ENCODE data around the gene MASP1.

The MASP1 gene

DNA sequence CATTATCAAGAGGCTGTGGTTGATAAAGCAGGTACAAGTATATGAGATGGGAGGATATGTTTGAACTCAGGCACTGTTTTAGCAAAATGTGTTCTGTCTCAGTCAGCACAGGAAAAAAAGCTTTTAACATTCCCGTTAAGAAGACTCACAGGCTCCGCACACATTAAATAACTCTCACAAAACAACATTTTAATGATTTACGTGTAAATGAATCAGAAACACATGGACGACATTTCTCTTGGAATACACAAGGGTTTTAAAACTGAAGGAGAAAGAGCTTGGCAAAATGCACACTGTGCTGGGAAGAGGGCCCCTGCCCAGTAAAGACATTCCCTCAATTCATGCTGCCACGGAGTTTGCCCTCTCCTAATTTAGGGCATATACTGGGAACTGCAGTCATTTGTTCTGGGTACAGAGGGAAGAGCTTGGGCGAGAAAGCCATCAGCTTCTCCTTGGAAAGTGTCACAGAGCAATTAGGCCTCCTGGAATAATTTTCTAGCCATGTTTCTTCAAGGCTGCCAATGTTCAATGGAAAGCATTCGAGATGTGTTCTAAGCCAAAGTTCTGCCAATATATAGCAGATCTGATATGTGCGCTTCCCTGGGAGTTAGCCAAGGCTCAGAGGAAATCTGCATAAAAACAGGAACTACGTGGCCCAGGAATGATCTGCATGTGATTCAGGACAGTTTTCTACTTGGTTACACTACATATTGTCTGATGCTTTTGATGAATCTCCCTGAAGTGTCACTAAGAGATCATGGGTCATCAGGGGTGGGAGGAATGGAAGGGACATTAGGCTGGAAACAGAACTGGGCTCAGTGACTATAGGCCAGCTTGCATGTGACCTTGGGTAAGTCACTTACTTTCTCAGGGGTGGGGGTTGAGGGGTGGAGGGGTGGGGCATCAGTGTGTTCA lies 2.2 kb upstream of the MASP1 start:
- DNase-seq = no peak

- DNase-seq = no peak
Observed at GRCh38 chr3:187292631-187293515, 1.3 kb upstream of the MASP1 start.

DNA sequence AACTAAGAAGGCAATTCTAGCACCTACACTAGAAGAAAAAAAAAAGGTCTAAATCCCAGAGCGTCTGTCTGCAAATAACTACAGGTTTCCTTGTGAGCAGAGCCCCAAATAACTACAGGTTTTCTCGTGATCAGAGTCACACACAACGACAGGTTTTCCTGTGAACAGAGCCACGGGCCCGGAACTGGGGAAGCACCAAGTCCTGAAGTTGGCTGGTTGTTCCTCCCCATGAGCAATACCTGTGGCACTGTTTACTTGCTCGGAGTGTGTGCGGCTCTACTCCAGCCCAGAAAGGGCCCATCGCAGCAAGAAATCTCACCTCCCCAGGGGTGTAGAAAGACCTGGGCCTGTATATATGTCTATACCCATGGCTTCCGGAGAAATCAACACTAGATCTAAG lies 644 bp upstream of the MASP1 start:
- no peak for DNase-seq

- no peak for DNase-seq
Observed at GRCh38 chr3:187291001-187291511, 481 bp downstream of the MASP1 start.

DNA sequence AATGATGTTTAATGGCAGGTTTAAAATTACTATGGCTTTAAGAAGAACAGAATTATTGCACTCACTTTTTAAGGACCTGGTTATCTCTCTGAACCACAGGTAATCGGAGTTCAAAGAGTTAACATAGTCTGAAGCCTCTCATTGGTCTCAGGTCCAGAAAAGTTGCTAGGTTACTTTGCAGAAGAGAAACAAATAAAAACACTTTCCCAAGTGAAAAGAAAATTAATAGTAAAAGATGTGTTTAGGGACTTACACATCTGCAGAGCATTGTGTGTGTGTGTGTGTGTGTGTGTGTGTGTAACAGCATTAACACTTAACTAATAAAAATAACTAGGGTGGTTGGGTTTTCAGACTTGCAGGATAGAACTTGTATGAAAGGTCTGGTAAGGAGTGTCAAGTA lies 1.0 kb downstream of the MASP1 start:
- no peak for DNase-seq

- no peak for DNase-seq
Observed at GRCh38 chr3:187288855-187289605, 2.5 kb downstream of the MASP1 start.

DNA sequence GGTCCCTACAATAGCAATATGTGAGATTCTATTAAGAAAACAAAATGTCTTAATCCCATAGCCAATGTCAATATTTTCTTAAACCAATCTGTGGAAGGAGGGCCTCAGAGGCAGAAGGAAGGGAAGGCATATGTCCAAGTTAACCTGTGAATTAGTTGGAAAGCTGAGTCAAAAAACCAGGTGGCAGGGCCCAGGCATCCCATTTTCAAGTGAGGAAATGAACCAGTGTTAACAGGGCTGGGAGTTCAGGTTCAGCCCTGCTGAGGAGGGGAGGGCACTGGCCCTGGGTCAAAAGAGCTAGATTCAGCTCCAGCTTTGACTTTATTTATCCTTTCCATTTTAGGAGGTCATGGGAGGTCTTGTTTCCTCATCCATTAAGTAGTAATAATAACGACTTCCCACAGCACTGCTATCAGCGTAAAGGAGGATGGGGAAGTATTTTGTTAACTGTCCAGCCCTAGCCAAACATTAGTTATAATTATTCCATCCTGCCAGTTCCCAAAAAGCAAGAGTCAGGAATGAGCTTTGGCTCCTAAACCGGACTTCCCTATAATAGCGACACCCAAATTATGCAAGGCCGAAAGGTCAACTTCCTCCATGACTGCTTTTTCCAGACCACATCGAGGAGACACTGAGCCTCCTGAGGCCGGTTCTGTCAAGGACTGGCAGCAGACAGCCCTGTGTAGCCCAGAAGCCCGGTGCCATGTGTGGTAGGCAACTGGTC lies 3.2 kb downstream of the MASP1 start:
- no peak for DNase-seq

- DNase-seq = no peak
Observed at GRCh38 chr3:187287256-187287655, 4.3 kb downstream of the MASP1 start.

GRCh38 chr3:187286467-187287059 lies 5.0 kb downstream of the MASP1 start:
- DNase-seq = no peak

DNA sequence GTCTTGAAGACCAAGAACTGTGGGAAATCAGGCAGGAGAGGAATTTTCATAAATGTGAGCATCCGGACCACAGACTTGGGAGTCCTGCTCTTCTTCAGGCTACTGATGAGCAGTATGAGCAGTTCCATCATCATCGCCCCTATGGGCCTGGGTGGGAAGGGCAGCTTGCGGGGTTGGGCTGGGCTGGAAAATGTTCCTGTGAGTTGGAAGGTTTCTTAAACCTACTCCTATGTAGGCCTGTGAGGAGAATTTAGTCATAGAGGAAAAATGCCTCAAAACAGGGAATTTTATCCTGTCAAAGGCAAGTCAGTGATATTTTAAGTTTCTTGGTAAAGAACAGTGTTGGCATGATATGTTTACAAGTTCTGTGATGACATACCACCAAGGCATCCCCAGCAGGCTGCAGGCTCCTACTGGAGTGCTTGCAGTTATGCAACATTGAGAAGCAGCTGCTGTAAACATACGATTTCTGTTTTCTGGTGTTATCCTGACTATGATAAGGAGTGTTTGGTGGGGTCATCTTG lies 10.3 kb downstream of the MASP1 start:
- no peak for DNase-seq

- DNase-seq = no peak
Observed at GRCh38 chr3:187280644-187281043, 10.9 kb downstream of the MASP1 start.

GRCh38 chr3:187277129-187277462 lies 14.4 kb downstream of the MASP1 start:
- no peak for DNase-seq

DNA sequence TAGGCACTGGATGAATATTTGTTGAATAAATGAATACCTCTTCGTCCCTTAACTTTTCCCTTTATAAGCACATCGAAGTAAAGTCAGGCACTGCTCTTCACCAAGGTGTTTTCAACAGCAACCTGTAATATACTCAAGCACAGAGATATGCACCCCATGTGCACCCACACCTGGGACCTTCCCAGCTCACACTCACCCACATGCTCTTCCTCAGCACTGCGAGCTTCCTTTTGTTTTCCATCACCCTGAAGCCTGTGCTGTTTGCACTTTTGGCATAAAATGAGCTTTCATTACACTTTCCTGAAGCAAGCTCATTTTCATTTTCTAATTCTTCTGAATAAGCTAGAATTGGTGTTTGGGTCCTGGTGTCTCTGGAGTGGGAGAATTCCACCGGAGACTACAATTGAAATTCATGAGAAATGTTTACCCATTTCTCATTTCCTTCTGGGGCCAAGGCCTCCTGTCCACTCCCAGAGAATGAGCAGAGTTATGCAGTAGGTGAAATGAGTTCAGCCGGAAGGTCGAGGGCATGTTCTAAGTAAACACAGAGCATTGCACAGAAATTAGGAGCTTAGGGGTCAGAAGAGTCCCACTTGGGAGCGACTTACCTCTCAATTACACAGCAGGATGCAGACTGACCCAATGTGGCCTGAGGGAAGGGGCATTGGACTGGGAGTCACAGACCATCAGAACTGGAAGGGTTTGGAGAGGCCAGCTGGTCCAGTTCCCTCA lies 15.0 kb downstream of the MASP1 start:
- DNase-seq = no peak

GRCh38 chr3:187274977-187275338 lies 16.6 kb downstream of the MASP1 start:
- DNase-seq = no peak

GRCh38 chr3:187274315-187274976 lies 17.1 kb downstream of the MASP1 start:
- DNase-seq = no peak

- DNase-seq = no peak
Observed at GRCh38 chr3:187271582-187271981, 20.0 kb downstream of the MASP1 start.

GRCh38 chr3:187269486-187269885 lies 22.1 kb downstream of the MASP1 start:
- no peak for DNase-seq

GRCh38 chr3:187267306-187267705 lies 24.2 kb downstream of the MASP1 start:
- DNase-seq = no peak

DNA sequence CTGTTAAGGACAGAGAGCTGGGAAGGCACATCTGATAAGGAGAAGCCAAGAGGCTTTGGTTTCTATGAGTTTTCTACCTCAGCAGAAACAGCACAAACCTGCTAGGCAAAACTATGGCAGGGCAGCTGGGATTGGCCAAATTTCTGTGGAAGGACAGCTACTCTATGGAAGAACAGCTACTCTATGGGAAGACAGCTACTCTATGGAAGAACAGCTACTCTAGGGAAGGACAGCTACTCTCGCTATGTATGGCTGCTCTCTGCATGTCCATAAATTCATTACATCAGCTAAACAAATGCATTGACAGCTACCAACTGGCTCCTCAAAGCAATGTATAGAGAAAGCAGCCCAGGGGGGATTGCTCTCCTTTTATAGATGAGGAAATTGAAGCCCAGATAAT lies 24.8 kb downstream of the MASP1 start:
- DNase-seq = no peak

DNA sequence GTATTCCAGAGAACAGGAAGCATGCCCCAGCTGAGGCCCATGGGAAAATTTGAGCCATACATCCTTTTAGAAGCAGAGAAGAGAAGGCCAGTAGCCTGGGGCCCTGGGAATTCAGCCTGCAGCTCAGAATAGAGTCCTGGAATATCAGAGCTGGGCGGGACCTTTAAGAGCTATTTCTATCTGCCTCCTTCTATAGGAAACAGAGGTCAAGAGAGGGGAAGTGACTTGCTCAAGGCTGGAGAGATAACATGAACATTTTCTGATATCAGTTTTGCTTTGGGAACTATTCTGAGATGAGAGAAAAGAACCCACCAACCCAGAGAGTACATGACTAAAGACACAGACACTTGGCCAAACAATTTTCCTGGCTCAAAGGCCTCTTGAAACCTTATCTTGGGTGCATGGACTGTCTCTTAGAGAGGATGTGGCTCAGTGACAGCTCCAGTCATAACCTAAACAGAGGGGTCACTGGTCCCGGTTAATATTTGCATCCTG lies 26.0 kb downstream of the MASP1 start:
- DNase-seq = no peak
